Memory B cell (primary cell): ENCODE data around the gene GNB4.

ENCODE experiments used
- ATAC-seq: fragments of 150-1000 bp; cut with Tn5 transposase; 2 replicates; pipeline ENCODE4 v1.10.0; 2021; ENCODE audit warnings: low read depth, mild to moderate bottlenecking, moderate library complexity
- DNase-seq, 2 donors: peaks; one replicate each; pipeline ENCODE4 v3.0.0; 2022; ENCODE audit warnings: low spot score in 2 of 2
- H3K27ac Mint-ChIP-seq: one replicate; pipeline ENCODE4 v1.8.0; 2022; ENCODE audit warnings: mild to moderate bottlenecking, moderate library complexity, mixed read lengths
- H3K27me3 Mint-ChIP-seq: one replicate; pipeline ENCODE4 v1.8.0; 2022; ENCODE audit warnings: mixed read lengths
- H3K36me3 Mint-ChIP-seq: one replicate; pipeline ENCODE4 v1.8.0; 2022; ENCODE audit warnings: mild to moderate bottlenecking, mixed read lengths
- H3K4me1 Mint-ChIP-seq: one replicate; pipeline ENCODE4 v1.8.0; 2022; ENCODE audit warnings: mixed read lengths
- H3K4me3 Mint-ChIP-seq: one replicate; pipeline ENCODE4 v1.8.0; 2022; ENCODE audit warnings: mild to moderate bottlenecking, moderate library complexity, mixed read lengths
- H3K9me3 Mint-ChIP-seq: one replicate; pipeline ENCODE4 v1.8.0; 2022; ENCODE audit warnings: mixed read lengths

GNB4 gene

DNA sequence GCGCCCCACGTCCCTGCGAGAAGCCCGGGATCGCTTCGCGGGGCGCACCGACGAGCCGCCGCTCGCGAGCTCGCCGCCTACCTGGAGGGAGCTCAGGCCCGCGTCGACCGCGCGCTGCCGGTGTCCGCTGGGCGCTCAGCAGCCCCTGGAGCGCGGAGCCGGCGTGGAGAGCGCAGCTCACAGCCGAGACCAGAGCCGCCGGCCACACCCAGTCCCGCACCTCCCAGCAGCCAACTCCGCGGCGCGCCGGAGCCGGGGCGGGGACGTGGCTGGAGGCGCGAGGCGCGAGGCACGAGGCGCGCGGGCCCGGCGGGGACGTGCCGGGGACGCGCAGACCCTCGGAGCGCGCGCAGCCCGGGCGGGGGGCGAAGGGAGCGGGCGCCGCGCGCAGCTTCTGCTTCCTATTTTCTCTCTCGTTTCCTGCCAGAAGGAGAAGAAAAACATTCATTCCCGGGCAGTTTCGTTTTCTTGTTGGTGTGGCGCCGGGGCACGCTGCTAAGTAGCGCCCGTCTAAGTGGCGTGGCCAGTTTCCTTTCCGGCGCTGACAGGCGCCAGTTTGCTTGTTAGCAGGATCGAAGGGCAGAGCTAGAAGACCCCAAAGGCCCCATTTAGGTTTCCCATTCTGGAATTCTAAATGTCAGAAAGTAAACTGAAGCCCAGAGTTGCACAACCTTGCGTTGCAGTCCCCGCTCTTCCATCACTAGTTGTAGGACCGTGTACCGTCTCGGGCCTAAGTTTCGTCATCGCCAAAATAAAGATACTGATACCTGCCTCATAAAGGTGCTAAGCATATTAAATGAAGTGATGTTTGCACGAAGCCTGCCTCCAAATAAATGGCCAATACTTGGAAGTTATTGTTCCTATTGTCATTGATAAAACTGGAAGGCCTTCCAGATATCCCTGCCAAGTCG lies at the start of gene GNB4:
Gene GNB4 (minus strand): TSS at position 206 of the 911 bp plus-strand sequence. CDS start 25,270 bp downstream, outside the sequence.
- DNase-seq (peak; percentile 62 to 72), ATAC-seq (peak; percentile 85)
- peak within 1 kb of the TSS; percentile 90 for H3K27ac Mint-ChIP-seq
- peak within 1 kb of the TSS; percentile 93 for H3K4me3 Mint-ChIP-seq
- peaks cover 25% of the 10 kb centered on the region for H3K4me1 Mint-ChIP-seq
- no peaks in the 10 kb centered on the region for H3K9me3 Mint-ChIP-seq
- peaks cover 11% of the 10 kb centered on the region for H3K36me3 Mint-ChIP-seq
- H3K27me3 Mint-ChIP-seq = no peaks in the 10 kb centered on the region

DNA sequence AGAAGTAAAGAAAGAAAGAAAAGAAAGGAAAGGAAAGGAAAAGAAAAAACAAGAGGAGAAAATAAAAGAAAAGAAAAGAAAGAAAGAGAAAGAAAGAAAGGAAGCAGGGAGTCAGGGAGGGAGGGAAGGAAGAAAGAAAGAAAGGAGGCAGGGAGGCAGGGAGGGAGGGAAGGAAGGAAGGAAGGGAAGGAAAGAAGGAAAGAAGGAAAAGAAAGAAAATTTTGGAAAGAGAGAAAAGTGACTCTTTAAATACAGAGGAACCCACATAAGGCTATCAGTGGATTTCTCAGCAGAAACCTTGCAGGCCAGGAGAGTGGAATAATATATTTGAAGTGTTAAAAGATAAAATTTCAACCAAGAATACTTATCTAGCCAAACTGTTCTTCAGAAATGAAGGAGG lies 44.2 kb upstream of the GNB4 start:
- DNase-seq = no peak
- H3K27me3 Mint-ChIP-seq = peaks cover 2% of the 10 kb centered on the region
- H3K36me3 Mint-ChIP-seq = peaks cover 23% of the 10 kb centered on the region
- H3K4me1 Mint-ChIP-seq = no peaks in the 10 kb centered on the region
- H3K27ac Mint-ChIP-seq = no peak overlapping the region
- H3K4me3 Mint-ChIP-seq = no peak overlapping the region
- no peak for ATAC-seq
- H3K9me3 Mint-ChIP-seq = peaks cover 37% of the 10 kb centered on the region

DNA sequence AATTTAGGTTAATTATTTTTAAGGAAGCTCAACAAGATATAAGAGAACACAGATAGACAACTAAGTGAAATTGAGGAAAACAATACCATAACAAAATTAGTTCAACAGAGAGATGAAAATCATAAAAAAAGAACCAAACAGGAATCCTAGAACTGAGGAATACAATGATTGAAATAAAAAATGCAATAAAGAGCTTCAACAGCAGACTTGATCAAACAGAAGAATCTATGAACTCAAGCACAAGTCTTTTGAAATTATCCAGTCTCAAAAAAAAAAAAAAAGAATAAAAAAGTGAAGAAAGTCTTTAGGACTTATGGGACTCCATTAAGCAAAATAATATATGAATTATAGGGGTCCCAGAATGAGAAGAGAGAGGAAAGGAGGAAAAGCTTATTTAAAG lies 42.0 kb upstream of the GNB4 start:
- H3K9me3 Mint-ChIP-seq = peaks cover 37% of the 10 kb centered on the region
- no peaks in the 10 kb centered on the region for H3K4me1 Mint-ChIP-seq
- H3K27ac Mint-ChIP-seq = no peak overlapping the region
- DNase-seq (no peak), ATAC-seq (no peak)
- peaks cover 23% of the 10 kb centered on the region for H3K36me3 Mint-ChIP-seq
- peaks cover 2% of the 10 kb centered on the region for H3K27me3 Mint-ChIP-seq
- no peak overlapping the region for H3K4me3 Mint-ChIP-seq

DNA sequence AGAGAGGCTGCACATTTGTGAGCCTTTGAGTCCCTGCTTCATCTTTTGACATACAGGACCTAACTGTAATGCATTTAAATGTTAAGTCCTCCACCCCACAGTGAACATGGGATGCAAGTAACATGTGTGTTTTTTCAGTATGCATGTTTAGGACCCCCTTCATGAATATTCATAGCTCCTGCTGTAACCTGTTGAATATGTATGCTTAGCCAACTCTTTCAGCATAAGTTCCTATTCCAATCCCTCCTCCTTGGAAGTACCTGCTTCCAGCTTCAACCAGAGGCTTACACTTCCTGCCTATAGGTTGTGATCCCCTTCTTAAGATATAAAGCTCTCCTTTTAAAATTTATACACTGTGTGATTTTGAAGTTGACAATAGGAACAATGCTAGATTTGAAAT lies 36.9 kb upstream of the GNB4 start:
- Mint-ChIP-seq H3K36me3 (peaks cover 8% of the 10 kb centered on the region), H3K4me3 (no peak overlapping the region), H3K9me3 (peaks cover 15% of the 10 kb centered on the region), H3K4me1 (no peaks in the 10 kb centered on the region), H3K27me3 (peaks cover 2% of the 10 kb centered on the region), H3K27ac (no peak overlapping the region)
- no peak for ATAC-seq
- DNase-seq = no peak

DNA sequence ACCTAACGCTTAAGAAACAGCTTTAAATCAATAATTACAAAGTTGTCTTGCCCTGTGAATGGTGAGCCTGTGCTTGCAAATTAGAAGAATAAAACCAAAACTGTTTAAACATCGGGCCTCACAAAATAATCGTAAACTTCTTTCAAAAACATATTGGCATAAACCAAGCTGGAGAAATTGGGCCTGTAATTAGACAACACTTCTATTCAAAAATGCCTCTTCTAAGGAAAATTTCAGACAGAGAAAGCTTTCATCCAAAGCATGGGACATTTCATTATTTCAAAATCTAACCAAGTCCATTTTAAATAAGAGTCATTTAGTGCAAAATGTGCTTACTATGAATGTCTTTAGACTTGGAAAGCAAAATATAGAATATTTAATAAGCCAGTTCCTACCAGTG lies 35.5 kb upstream of the GNB4 start:
- H3K27me3 Mint-ChIP-seq = peaks cover 2% of the 10 kb centered on the region
- peaks cover 10% of the 10 kb centered on the region for H3K9me3 Mint-ChIP-seq
- DNase-seq = no peak
- no peak for ATAC-seq
- no peaks in the 10 kb centered on the region for H3K4me1 Mint-ChIP-seq
- H3K4me3 Mint-ChIP-seq = no peak overlapping the region
- no peak overlapping the region for H3K27ac Mint-ChIP-seq
- peaks cover 5% of the 10 kb centered on the region for H3K36me3 Mint-ChIP-seq

DNA sequence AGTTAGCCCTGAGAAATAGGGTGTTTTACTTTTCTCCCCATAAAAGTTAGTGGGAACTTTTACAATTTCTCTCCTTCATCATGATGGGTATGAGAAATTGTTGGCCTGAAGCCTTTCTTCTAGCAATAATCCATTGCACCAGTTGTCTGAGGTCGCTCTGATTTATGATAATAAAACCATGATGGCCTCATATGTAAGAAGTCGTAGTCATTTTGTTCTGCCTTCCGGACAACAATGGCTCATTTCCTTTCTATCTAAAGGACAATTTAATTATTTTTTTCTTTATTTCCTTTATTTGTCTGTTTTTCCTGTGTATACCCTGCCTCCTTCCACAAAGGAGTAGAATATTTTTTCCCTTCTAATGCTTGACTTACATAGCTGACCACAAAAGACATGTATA lies 31.6 kb upstream of the GNB4 start:
- Mint-ChIP-seq H3K36me3 (no peaks in the 10 kb centered on the region), H3K4me1 (no peaks in the 10 kb centered on the region), H3K4me3 (no peak overlapping the region), H3K9me3 (no peaks in the 10 kb centered on the region), H3K27ac (no peak overlapping the region), H3K27me3 (peaks cover 2% of the 10 kb centered on the region)
- ATAC-seq (no peak), DNase-seq (no peak)

DNA sequence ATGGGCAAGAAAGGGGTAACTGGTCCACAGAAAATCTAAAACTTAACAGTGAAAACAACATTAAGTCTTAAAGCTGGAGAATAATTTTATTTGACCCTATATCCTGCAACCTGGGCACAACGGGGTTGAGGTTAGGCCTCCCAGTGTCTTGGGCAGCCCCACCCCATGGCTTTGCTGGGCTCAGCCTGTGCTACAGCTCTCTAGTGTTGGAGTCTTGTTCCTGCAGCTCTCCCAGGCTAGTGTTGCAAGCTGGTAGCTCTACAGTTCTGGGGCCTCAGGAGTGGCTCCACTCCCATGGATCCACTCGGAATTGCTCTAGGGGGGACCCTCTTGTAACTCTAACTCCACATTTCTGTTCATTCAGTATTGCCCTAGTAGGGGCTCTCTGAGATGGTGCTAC lies 24.9 kb upstream of the GNB4 start:
- Mint-ChIP-seq H3K9me3 (no peaks in the 10 kb centered on the region), H3K4me3 (no peak overlapping the region), H3K27ac (no peak overlapping the region), H3K27me3 (no peaks in the 10 kb centered on the region), H3K36me3 (no peaks in the 10 kb centered on the region), H3K4me1 (peaks cover 11% of the 10 kb centered on the region)
- no peak for DNase-seq
- ATAC-seq = no peak

DNA sequence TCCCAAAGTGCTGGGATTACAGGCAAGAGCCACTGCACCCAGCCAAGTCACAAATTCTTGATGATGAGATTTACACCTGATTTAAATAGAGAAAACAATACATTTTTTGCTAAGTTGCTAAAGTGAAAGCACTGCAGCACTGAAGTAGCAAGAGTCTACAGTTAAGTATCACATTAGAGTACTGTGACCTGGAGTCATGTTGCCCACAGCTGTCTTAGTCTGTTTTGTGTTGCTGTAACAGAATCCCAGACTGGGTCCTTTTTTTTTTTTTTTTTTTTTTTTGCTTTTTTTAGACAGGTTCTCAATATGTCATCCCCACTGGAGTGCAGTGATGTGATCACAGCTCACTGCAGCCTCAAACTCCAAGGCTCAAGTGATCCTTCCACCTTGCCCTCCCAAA lies 23.2 kb upstream of the GNB4 start:
- Mint-ChIP-seq H3K4me1 (peaks cover 11% of the 10 kb centered on the region), H3K9me3 (no peaks in the 10 kb centered on the region), H3K36me3 (no peaks in the 10 kb centered on the region), H3K27ac (peak overlapping the region; percentile 35), H3K4me3 (no peak overlapping the region), H3K27me3 (no peaks in the 10 kb centered on the region)
- DNase-seq (no peak), ATAC-seq (no peak)

DNA sequence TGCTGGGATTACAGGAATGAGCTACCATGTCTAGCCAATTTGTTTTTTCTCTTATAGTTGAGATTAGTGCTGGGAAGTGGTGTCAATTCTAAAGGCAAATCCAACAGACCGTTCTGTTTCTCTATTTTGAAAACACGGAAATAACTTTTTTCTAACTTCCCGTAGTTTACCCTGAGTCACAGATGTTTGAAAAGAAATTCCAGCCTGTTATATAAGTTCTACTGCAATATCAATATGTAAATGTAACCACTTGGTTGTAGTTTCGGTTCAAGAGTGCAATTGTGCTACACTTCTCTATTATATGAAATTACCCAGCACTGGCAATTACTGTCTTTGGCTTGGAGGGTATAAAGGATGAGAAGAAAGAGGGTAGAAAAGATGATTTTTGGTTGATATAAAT lies 22.3 kb upstream of the GNB4 start:
- H3K27ac Mint-ChIP-seq = peak overlapping the region; percentile 24
- DNase-seq (peak in 1 of 2 donors; percentile 4), ATAC-seq (peak; percentile 95)
- no peak overlapping the region for H3K4me3 Mint-ChIP-seq
- H3K36me3 Mint-ChIP-seq = no peaks in the 10 kb centered on the region
- no peaks in the 10 kb centered on the region for H3K27me3 Mint-ChIP-seq
- H3K4me1 Mint-ChIP-seq = peaks cover 11% of the 10 kb centered on the region
- H3K9me3 Mint-ChIP-seq = no peaks in the 10 kb centered on the region

DNA sequence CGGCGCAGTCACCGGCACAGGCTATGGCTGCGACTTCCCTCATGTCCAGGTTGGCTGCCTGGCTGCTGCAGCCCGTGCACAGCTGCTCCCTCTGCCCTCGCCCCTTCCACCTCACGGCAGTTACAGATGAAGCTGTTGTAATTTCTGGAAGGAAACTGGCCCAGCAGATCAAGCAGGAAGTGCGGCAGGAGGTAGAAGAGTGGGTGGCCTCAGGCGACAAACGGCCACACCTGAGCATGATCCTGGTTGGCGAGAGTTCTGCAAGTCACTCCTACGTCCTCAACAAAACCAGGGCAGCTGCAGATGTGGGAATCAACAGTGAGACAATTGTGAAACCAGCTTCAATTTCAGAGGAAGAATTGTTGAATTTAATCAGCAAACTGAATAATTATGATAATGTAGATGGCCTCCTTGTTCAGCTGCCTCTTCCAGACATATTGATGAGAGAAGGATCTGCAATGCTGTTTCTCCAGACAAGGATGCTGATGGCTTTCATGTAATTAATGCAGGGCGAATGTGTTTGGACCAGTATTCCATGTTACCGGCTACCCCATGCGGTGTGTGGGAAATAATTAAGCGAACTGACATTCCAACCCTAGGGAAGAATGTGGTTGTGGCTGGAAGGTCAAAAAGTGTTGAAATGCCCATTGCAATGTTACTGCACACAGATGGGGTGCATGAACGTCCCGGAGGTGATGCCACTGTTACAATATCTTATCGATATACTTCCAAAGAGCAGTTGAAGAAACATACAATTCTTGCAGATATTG lies 13.2 kb upstream of the GNB4 start:
- peaks cover 5% of the 10 kb centered on the region for H3K4me1 Mint-ChIP-seq
- ATAC-seq (peak; percentile 34), DNase-seq (no peak)
- no peaks in the 10 kb centered on the region for H3K9me3 Mint-ChIP-seq
- no peak overlapping the region for H3K27ac Mint-ChIP-seq
- H3K36me3 Mint-ChIP-seq = no peaks in the 10 kb centered on the region
- peak overlapping the region; percentile 74 for H3K4me3 Mint-ChIP-seq
- peaks cover 4% of the 10 kb centered on the region for H3K27me3 Mint-ChIP-seq

DNA sequence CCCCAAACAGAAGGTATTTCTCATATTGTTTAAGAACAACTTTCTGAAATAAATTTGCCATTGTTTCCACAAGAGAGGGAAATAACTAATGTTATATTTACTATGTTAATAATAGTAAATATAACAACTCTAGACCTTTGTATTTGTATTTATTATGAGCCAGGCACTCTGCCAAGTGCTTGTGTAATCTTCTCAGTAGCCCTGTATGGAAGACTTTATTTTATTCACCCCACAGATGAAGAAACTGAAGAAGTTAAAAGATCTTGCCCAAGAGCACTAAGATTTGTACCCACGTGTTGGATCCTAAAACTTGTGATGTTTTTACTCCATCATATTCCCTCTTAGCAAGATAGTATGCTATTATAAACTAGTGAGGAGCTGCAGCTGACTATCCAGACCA lies 12.0 kb upstream of the GNB4 start:
- H3K4me3 Mint-ChIP-seq = no peak overlapping the region
- peaks cover 5% of the 10 kb centered on the region for H3K4me1 Mint-ChIP-seq
- H3K9me3 Mint-ChIP-seq = no peaks in the 10 kb centered on the region
- H3K27ac Mint-ChIP-seq = no peak overlapping the region
- no peak for DNase-seq
- H3K36me3 Mint-ChIP-seq = no peaks in the 10 kb centered on the region
- peaks cover 4% of the 10 kb centered on the region for H3K27me3 Mint-ChIP-seq
- no peak for ATAC-seq

DNA sequence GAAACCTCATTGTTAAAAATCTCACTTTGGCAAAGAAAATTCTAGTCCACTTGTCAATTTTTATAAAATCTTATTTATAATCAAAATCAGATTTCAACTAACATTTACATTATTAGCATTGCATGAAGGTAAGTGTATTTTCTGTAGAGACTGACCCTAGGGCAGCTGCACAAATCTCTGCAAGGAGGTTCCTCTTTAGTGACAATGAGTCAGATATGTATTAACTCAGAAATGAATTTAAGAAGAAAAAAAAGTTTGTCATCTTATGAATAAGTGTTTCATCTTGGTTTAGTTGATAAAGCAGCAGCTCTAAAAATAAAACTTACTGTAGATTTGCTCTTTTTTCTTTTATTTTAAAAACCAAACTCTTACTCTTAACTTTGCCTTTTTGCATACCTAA lies 9.0 kb upstream of the GNB4 start:
- DNase-seq (no peak), ATAC-seq (no peak)
- Mint-ChIP-seq H3K9me3 (no peaks in the 10 kb centered on the region), H3K27me3 (peaks cover 4% of the 10 kb centered on the region), H3K27ac (no peak overlapping the region), H3K4me1 (peaks cover 8% of the 10 kb centered on the region), H3K36me3 (no peaks in the 10 kb centered on the region), H3K4me3 (no peak overlapping the region)

DNA sequence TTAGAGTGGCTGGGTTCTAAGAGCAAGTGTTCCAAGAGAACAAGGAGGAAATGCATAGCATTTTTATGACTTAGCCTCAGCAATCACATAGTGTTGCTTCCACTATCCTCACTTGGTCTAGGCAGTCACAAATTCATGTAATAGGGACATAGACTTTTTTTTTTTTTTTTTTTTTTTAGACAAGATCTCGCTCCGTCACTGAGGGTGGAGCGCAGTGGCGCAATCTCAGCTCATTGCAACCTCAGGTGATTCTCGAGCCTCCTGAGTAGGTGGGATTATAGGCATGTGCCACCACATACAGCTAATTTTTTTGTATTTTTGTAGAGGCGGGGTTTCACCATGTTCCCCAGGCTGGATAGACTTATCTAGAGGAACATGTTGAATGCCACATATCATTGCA lies 4.7 kb upstream of the GNB4 start:
- Mint-ChIP-seq H3K27me3 (no peaks in the 10 kb centered on the region), H3K9me3 (no peaks in the 10 kb centered on the region), H3K36me3 (no peaks in the 10 kb centered on the region), H3K27ac (no peak overlapping the region), H3K4me1 (peaks cover 11% of the 10 kb centered on the region), H3K4me3 (no peak overlapping the region)
- ATAC-seq = no peak
- no peak for DNase-seq

DNA sequence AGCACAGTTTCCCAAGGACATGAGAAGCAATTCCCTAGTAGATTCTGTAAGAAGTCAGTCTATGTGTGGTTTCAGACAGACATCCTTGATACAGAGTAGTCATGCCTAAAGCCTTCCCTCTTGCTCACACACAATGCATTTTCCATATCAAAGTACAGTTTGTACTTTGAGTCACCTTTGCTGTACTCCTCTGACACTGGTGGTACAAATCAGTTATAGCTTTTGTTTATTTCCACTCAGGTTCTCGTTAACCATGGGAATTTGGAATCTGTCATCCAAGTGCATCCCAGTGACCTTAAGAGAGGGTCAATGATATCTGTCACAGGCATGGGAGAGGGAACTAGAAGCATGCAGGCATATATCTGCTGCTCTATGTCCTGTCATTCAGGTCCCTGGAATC lies 3.6 kb upstream of the GNB4 start:
- H3K27ac Mint-ChIP-seq = no peak overlapping the region
- H3K9me3 Mint-ChIP-seq = no peaks in the 10 kb centered on the region
- H3K4me1 Mint-ChIP-seq = peaks cover 15% of the 10 kb centered on the region
- no peaks in the 10 kb centered on the region for H3K27me3 Mint-ChIP-seq
- ATAC-seq (no peak), DNase-seq (no peak)
- H3K4me3 Mint-ChIP-seq = no peak overlapping the region
- no peaks in the 10 kb centered on the region for H3K36me3 Mint-ChIP-seq
